ENCODE data around the gene SLCO2A1. TPM values are rescaled to one million over a fixed set of nuclear protein-coding genes. Genes with fewer than 3 reads are reported as not detected.
A peak's percentile ranks its signal among the peaks of the same experiment; 100 is the strongest.

SLCO2A1 gene
- total RNA-seq, 1 donor from 2014 or later, result not detected

DNA sequence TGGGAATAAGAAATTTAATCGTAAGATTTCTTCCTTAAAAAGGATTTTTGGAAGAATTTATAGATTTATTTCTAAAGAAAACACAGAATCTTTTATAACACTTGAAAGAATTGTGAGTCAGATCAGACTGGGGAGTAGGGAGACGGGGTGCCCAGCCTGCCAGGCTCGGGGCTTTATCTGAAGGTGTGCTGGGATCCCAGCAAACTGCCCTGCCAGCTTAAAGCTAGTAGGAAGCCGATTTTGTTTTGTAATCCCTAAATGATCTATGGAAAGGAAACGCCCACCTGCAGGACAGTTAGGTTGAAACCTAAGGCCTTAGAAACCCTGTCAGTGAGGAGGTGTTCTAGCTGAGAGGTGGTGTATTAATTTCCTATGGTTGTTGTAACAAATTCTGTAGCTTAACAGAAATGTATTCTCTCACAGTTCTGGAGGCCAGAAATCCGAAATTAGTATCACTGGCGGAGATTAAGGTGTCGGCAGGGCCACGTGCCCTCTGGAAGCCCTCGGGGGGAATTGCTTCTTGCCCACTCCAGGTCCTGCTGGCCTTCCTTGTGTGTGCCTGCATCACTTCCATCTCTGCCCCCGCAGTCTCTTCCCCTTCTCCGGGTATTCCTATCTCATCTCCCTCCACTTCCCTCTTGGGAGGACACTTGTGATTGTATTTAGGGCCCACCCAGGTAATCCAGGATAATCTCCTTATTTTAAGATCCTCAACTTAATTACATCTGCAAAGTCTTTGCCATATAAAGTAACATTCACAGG is 114.7 kb downstream of the SLCO2A1 start:
- no peak for DNase-seq (ENCODE audit: low read depth)

DNA sequence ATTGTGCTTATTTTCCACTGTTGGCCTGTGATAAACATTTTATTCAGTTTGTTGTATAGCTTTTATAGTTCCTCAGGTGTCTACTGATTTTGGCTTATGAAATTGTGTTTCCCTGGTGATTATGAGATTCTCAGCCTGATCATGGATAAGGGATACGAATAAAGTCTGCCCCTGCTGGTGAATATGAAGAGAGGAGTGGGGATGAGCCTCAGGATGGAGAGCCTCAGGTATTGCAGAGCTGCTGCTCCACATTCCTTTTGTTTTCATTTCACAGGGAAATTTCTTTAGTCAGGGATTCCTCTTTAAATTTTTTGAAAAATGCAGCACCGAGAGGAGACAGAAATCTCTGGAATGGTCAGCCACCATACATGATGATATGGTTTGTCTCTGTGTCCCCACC is 119.3 kb downstream of the SLCO2A1 start:
- DNase-seq (ENCODE audit: low read depth), result no peak

DNA sequence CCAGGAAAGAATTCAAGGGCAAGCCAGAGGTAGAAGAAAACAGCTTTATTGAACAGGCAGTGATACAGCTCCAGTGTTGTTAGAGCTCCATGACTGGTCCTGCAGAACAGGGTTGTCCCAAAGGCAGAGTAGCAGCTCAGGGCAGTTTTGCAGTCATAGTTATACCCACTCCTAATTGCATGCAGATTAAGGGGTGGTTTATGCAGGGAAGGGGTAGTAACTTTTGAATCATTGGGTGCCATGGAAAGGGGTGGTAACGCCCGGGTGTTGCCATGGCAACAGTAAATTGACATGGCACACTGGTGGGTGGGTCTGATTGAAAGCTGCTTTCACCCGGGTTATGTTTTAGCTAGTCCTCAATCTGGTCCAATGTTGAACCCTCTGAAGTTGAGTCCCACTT is 124.3 kb downstream of the SLCO2A1 start:
- no peak for DNase-seq (ENCODE audit: low read depth)

DNA sequence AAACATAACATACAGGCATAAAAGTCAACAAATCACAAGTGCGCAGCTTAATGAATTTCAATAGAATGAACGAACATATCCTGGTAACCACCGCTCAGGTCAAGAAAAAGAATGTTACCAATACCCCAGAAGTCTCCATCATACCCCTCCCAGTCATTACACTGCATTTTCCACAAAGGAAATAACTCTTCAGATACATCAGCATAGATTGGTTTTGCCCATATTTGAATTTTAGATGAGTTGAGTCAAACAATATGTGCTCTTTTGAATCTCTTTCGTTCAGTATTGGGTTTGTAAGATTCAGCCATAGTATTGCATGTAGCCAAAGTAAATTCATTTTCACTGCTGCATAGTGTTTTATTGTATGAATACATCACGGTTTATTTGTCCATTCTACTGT is 127.9 kb downstream of the SLCO2A1 start:
- no peak for DNase-seq (ENCODE audit: low read depth)

DNA sequence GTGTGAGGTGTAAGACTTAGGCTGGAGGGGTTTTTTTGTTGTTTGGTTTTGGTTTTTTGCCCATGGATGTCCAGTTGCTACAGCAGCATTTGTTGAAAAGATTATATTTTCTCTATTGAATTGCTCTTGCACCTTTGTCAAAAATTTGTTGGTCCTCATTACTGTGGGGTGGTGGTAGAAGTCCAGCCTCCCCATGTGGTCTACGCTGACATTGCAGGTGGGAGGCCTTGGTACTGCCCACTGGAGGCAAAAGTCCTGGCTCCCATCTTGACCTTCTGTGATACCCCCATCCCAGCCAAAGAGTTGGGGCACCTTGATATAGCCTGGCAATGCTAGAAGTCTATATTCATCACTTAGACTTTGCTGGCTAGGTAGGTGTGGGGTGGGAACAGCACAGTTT is 128.6 kb downstream of the SLCO2A1 start:
- DNase-seq (ENCODE audit: low read depth), result no peak

DNA sequence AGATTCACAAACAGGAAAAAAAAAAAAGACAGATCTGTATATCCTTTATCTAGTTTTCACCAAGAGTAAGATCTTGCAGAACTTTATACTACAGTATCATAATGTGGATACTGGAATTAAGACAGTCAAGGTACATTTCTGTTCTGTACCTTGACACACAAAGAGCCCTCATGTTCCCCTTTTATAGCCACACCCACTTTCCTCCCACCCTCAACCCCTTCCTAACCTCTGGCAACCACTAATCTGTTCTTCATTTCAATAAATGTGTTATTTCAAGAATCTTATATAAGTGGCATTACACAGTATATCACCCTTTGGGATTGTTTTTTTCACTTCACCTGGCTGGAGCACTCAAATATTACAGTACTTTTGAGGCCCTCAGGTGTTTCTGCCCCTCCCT is 130.4 kb downstream of the SLCO2A1 start:
- no peak for DNase-seq (ENCODE audit: low read depth)

DNA sequence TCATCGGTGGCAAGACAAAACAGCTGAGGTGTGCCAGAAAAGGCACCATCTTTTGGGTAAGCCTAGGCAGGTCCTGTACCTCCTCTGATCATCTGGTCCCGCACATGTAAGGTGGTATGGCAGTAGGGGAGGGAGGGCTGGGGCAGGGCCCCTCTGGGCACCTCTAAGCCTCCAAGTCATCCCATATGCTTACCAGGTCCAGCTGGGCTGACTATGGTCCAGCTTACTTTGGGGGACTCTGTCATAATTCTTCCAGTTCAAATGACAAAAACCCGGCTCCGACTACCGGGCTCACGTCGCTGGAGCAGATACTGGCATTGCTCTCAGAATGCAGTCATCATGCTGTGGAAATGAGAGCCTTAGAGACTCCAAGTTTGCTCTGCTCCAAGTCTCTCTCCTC is 132.2 kb downstream of the SLCO2A1 start:
- no peak for DNase-seq (ENCODE audit: low read depth)

DNA sequence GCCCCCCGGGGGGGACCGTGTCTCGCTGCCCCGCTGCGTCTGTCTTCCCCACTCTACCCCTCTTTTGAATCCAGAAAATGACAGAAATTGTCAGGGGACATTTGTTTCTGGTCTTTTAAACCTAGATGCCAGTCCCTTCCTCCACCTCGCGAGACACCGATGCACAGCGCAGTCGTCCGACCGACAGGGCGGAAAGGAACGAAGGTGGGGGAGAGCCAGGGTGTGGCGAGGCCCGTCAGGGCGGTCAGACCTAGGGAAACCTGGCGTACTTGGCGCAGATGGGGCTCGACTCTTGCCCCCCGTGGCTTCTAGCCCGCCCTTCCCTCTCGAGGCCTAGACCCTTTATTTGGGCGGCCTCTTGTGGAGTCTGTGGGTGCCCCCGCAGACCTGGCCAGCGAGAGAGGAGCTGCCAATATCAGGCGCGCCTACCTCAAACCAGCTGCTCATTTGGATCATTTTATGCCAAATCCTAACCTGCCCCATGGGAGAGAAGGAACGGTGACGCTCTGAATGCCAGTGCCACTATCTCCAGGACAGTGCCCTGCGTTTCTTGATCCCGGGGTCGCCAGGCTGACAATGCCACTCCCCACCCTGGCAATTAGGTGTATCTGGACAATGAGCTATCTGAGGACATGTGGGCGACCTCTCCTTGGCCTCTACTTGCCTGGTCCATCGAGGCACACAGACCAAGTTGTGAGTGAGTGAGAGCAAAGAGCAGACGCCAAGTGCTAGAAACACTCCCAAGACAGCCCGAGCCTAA is 133.5 kb downstream of the SLCO2A1 start:
- DNase-seq (ENCODE audit: low read depth), result peak; percentile 15

DNA sequence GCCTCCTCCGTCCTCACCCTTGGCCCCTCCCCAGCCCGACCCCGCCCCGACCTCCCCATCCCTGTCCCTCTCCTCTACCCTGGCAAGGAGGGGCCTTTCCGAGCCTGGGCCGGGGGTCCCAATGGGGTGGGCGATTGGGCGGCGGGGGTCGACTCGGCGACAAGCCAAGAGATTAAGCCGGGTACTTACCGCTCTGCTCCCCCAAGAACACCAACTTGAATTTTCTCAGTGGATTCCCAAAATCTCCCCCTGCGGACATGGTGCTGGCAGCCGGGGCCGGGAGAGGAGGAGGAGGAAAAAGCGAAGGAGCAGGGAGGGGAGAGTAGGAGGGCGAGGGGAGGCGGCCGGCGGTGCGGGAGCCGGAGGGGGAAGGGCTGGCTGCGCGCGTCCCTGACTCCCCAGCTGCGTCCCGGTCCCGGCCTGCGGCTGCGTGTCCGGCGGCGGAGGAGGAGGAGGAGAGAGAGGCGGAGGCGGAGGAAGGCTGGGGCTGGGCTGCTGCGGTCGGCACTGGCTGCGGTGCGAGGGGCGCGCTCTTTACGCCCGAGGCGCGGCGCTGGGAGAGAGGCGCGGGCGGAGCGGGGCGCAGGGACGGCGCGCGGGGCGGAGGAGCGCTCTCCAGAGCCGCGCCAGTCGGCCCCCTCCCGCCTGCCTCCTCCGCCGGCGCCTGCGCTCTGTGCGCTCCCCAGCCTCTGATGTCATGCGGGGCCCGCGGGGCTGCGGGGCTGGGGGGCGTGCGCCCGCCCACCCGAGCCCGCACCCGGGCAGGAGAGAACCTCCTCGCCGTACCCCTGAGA is 134.3 kb downstream of the SLCO2A1 start, which contains the start of gene RAB6B:
Gene RAB6B, minus strand, starts transcription at position 675 of the 794 bp plus-strand sequence. Its CDS starts 416 bp downstream, at position 259.
- DNase-seq (ENCODE audit: low read depth), result peak; percentile 58

DNA sequence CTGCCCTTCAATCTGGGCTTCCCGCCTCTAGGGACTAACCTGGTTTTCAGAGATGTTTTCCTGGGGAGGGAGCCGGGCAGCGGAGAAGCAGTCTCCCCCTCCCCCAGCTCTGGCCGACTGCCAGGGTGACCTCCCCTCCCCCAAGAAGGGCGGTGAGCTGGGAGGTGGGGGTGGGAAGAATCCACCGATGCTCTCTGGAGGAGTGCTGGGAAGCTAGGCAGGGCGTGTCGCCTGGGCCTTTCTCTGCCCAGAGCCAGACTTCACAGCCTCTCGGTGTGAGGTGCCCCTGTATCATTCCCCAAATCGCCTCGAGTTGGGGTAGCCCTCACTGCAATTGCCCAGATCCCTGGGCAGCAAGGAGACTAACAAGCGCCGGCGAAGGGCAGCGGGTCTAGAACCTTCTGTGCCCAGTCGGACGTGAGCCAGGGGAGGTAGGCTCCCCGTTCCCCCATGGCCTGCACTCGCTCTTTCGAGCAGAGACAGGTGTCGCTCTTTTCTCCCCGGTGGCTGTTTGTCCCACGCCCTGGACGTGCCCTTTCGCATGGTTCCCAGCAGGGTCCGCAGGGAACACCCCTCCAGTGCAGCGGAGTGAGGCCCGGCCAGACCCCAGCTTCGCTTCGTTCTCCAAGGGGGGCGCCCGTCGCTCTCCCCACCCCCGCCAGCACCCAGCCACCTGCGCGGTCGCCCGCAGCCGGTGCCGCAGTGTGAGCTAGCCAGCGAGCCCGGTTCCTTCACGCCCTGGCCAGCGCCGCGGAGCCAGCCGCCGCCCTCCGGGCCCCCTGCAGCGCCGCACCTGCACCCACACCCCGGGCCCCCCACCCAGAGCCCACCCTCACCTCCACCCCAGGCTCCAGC is 135.1 kb downstream of the SLCO2A1 start:
- DNase-seq (ENCODE audit: low read depth), result no peak

DNA sequence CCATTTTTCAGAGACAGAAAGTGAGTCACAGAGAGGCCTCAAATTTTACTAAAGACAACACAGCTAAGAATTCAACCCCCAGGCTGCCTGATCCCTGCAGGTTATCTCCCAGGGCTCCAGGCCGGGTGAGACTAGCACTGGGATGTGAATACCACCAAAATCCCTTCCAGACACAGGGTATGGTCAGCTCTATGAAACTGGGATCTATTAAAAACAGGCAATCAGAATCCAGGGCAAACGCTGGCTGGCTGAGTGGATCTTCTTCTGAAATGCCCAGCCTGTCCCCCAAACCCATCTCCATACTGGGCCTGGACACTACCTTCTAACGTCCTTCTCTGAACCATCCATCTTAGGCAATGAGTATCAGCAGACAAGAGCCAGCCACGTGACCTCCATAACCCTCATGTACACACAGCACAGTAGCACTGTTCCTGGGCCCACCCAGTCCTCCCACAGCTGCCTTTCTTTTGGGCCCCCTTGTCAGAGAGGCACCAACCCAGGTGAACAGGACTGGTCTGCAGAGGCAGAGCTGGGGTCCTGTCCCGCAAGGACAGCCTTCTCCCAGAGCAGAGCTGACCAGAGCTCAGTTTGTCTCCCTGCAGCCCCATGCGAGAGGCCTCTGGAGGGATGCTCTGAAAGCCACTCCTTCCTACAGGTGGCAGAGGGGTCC is 135.9 kb downstream of the SLCO2A1 start:
- no peak for DNase-seq (ENCODE audit: low read depth)

DNA sequence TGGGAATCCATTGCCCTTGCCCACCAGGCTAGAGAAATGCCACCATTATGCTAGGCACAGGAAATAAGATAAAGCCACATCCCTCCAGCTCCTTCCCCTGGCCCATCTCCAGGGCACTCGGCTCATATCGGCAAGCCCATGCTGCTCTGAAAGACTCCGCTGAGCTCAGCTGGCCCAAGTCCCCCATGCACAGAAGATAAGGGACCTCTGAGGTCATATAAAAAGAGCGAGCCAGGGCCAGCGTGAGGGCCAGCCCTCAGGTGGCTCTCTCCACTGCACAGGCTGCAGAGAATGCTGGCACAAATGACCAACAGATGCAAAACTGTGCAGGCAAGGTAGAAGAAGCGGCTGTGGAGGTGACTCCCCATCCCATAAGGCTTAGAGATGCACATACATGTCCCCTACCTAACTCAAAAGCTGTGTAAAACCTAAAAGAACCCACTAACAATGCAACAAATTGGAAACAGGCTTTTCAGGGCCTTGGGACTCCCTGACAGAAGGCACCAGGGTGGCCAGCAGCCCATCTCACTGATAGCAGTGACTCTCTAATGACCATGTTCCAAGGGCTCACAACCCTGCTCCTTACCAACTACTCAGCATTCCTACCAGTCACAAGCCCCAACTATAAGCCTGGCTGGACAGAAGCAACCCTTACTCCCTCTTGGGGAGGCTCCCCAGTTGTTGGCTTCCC is 137.0 kb downstream of the SLCO2A1 start:
- no peak for DNase-seq (ENCODE audit: low read depth)

DNA sequence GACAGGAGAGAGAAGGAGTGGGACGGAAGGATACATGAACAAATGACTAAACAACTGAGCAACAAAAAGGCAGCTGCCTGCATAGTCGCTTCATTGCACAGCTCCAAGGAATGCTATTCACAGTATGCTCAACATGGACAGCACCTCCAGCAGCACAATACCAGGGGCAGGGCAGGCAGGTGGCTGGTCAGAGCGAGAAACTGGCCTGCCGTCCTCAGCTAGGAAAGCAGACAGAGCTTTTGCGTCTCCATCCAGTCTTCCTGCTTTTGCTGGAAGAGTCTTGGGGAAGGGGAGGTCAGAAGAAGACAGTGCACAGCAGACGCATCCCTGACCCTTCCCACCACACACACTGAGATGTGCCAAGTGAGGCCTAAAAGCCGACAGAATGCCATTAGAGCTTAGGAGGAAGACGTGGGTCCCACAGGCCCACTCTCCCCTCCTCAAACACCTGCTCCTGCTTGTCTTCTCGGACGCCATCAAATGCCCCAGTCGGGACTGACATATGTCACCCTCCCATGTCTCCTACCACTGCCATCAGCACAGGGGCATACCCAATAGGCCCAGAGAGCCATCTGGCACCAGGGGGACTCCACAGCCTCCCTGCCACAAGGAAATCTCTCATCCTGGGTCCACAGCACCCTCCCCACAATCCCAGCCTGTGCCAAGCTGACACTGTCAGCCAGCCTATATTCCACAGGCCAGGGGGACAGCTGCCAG is 137.9 kb downstream of the SLCO2A1 start:
- no peak for DNase-seq (ENCODE audit: low read depth)

DNA sequence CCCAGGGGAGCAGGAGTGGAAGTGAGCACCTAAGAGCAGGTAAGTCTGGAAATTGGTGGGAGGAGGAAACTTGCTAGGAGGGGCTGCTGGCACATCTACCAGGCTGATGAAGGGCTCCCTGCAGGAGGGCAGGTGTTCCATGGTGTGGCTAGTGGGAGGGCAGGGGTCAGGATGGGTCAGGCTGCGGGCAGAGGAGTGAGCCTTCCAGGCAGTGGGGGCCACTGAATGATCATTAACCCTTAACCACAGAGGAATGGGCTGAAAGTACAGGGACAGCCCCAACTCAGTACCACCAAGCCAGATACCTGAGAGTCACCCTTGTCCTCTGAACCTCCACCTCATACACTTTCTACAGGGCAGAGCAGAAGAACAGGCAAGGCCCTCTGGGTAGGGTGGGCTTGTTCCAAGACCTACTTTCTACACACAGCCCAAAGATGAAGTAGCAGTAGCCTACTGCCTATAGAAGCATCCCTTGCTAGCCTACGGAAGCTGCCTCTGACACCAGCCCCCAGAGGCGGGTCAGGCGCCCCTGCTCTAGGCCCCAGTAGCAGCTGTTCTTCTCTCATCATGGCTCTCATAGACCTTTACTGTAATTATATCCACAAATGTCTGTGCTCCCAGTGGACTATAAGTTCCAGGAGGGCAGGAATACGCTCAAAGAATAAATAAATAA is 138.6 kb downstream of the SLCO2A1 start:
- DNase-seq (ENCODE audit: low read depth), result no peak

DNA sequence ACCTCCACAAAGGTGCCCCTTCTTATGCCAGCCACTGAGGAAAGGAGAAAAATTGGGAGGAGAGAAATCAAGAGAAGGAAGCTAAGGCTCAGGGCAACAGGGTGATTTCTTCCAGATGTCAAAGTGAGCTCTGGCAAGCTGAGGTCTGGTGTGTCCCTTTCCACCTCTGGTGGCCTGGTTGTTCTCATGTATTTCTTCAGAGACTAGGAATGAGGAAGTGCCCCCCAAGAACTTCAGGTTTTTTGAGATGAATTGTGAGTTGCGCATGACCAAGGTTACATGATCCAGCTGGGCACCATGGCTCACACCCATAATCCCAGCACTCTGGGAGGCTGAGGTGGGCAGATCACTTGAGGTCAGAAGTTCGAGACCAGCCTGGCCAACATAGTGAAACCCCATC is 139.7 kb downstream of the SLCO2A1 start:
- no peak for DNase-seq (ENCODE audit: low read depth)

DNA sequence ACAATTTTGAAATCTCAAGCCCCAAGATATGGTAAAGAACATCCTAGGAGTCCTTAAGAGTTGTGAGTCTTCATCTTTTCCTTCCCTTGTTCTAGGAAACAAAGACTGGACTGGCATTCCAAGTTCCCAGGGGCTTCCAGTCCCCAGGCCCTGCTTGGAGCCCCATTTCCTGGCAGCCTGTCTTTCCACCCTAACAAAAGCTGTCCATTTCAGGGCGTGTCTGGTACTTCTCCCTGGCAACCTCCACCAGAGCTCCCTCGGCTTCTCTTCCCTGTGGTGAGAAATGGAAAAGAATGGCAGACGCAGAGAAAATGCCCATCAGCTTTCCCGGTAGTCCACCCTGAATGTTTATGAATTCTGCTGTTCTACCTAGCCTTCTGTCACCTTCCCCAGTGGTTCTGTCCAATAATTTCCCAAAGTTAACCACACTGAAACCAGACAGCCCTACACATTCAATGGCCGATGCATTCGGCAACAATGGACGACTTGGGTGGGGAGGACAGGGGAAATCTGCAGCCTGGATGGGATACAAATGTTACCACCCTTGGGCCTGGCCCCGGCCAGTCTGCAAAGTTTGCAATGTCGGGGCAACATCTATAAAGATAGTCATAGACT is 140.9 kb downstream of the SLCO2A1 start:
- no peak for DNase-seq (ENCODE audit: low read depth)

DNA sequence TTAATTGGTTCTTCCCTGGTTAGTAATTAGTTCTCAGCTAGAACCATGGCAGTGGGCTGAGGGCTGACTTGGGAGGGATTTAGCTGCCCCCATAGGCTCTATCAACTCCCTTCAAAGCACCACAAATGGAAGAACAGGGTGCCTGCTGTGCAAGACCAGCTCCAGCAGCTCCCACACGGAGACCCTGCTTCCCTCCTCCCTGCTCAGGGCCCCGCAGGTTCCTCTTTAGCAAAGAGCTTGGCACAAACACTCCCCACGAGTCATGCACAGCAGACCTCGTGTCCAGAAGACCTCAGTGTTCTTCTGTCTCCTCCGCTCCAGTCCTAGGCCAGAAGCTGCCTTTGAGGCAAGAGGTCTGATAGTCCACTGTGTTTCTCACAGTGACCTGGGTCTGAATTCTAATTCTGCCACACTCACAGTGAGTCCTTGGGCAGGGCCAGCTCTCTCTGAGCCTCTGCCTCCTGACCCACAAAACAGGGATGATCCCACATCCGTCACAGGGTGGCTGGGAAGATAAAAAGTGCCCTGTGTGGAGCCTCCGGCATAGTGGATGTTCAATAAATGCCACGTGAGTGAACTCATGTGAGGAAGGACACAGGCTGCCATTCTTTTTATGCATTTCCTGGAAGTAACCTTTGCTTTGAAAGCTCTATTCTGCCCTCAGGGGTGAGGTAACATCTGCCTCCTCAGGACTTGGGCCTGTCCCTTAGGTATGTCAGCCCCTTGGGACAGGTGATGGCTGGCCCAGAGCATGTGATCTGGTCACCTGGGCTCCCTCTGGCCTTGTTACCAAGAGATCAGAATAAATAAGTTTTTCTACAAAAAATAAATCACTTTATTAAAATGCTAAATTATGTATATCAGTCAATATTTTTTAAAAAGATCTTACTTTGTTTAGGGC is 141.7 kb downstream of the SLCO2A1 start:
- DNase-seq (ENCODE audit: low read depth), result no peak

Measured in myocyte (in vitro differentiated cells).